HuH-7 (cell line): ENCODE measurements around the gene VPS26A.

Experiments used
- DNase-seq: peaks from one replicate; pipeline ENCODE4 v3.0.0; 2011; ENCODE audit warnings: low spot score

The VPS26A gene

DNA sequence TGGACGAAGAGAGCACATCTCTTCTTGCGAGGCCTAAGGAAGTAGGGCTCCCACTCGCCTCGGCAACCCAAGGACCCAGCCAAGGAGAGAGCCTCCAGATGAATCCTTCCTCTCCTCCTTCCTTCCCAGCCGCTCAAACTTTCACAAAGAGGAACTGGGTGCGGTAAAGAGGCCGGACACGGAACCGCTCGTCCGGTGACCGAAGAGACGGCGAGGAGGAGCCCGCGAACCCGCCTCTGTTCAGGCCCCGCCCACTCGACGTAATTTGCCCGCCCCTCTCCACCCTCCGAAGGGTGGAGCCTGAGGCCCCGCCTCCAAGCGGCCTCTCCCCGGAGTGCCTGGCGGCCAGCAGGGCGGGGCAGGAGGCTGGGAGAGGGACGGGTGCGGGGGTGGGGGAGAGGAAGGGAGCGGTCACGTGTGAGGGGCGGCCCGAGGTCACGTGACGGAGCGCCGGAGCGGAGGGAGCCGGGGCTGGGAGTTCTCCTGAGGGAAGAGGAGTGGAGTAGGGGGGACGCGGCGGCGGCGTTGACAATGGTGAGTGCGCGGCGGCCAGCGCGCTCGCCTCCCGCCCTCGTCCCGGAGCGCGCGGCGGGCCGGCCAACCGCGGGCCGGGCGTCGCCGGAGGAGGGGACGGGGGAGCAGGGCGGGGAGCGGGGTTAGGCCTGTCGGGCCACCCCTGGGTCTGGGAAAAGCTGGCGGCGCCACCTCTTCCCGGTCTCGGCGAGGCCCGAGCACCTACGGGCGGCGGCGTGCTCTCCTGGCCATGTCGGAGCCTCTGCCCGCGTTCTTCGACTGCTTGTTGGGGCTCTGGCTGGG lies at the start of gene VPS26A:
Gene VPS26A (plus strand): TSS at position 432 of the 816 bp plus-strand sequence. CDS start 100 bp downstream, at position 532.
- peak; percentile 90 for DNase-seq

DNA sequence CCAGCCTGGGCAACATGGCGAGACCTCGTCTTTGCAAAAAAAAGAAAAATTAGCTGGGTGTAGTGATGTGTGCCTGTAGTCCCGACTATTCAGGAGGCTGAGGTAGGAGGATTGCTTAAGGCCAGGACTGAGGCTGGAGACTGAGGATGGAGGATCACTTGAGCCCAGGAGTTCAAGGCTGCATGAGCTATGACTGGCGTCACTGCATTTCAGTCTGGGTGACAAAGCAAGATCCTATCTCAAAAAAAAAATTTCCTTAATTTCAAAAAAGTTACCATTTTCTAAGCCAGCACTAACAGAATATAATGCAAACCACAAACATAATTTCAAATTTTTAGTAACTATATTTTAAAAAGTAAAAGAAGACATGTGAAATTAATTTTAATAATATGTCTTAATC lies 49.4 kb upstream of the VPS26A start:
- DNase-seq = no peak

DNA sequence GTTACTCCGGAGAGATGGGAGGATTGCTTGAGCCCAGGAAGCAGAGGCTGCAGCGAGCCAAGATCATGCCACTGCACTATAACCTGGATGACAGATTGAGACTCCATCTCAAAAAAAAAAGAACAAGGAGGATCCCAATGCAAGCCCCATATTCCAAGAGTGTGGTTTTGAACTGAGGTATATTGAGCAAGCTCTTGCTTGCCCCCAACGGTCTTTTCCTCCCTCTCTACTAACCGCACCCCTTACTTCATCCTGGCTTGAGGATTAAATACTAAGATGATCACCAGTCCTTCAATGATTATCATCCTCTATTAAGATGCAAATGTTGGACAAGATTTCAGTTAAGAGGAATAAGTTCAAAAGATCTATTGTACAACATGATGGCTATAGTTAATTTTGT lies 48.5 kb upstream of the VPS26A start:
- DNase-seq = no peak

DNA sequence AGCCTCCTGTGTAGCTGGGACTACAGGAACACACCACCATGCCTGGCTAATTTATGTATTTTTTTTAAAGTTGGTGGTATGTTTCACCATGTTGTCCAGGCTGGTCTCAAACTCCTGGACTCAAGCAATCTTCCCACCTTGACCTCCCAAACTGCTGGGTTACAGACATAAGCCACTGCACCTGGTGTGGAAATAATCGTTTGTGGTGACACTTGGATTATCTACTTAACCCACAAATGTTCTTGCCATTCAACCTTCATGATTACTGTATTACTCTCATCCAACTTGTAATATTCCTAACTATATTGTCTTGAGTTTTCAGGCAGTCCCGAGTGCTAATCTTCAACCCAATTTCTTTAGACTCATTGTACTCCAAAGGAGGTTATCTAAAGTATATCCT lies 45.7 kb upstream of the VPS26A start:
- no peak for DNase-seq

DNA sequence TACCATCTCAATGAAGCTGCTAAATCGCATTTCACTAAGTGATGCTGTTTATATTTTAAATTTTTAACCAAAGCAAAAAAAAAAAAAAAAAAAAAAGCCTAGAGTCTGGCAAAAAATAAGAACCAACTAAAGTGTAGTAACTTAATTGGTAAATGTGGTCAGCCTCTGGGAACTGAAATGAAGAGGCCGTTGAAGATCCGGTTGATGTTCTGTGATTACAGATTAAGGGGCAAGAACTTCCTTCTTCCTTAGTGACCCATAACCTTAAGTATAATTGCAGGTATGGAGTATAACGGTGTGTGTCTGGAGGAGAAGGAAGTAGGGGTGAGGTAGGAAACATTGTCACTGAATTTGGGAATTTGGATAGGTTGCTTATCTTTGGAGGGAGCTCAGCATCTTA lies 43.8 kb upstream of the VPS26A start:
- DNase-seq = no peak

DNA sequence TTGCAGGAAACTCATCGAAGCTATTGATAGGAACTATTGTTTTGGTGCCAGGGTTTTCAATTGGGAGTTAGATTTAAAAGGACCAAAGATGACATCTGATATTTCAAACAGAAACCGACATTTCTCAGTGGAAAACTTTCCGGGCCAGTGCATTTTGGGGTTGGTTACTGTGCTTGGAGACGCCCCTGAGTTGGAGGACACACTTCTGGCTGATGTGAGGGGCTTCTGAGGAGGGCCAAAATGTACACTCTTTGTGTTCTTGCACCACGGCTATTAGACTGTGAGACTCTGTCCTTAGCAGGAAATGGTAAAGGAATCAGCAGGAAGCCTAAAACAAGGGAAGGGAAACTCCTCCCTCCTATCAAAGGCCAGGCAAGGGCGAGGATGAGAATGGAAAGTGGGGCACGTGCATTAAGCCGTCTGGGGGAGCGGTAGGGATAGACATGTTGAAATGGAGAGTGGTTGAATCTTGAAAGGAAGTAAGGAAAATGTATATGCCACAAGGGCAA lies 37.9 kb upstream of the VPS26A start:
- DNase-seq = no peak

DNA sequence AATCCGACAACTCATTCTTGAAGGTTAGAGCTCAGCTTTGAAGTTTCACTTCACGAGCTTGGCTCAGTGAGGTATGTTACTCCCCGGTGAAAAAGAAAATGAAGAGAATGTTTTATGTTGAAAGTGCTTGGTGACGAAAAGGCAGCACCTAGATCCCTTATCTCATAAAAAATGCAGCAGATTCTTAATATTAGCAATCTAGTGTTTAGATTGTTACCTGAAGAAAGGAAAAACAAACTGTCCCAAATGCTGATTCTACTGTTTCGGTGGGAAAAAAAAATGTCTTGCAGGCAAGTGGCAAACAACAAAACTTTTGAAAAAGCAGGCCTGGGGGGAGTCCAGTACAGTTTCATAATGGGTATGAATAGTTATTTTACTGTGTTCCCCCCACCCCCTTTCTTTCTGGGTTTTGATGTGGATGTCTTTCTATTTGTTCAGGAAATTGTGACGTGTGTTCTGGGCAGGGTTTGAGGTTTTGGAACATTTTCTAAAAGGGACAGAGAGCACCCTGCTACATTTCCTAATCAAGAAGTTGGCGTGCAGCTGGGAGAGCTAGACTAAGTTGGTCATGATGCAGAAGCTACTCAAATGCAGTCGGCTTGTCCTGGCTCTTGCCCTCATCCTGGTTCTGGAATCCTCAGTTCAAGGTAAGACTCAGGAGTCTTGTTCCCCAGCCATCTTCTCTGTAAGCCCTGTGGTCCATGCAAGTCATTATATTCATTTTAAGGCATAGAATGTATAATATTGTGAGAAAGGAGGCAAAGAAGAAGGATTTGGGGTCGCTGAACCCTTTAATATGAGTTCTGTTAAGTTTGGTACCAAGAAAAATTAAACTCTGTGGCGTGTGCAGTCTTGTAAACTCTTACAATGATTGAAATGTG lies 36.1 kb upstream of the VPS26A start, which contains the start of gene SRGN:
Gene SRGN (plus strand): TSS at position 514 of the 881 bp plus-strand sequence. CDS start 55 bp downstream, at position 569.
- DNase-seq = no peak

DNA sequence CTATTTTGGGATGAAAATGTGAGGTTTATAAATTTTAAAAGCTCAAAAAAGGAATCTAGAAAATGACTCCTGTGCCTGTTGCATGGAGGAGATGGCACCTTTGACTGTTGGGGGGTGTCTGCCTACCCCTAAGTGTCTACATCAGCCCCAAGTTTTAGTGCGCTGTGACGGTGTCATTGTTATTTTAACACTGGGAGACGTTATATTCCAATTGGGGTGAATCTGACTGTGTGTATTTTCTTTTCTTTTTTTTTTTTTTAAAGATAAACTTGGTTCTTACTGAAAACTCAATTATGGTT lies 35.6 kb upstream of the VPS26A start:
- no peak for DNase-seq

DNA sequence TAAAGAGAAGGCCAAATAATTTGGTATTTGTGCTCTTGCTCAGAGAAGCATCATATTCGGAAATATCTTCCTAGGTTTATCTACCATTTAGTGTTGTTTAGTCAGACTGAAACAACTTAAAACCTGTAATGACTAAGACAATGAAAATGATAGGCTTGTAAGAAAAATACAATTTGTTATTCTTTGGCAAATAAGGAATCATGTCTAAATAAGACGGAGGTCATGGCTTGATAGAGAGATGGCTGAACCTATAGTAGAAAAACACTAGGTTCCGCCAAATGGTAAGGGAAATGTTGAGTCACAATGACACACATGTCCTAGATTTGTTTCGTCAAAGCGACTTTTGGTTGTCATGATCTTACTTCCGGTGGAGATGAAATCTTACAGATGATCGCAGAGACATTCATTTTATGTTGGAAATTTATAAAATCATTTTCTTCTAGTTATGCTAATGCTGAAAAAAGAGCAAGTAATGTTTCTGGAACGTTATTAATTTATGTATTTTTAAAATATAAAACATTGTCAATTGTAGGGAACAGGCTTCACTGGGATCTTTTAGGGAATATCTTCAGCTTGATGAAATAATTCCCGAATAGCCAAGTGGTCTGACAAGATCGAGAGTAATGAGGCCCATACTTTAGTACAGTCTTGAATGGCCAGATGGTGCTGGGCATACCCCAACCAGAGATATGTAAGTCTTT lies 35.0 kb upstream of the VPS26A start:
- DNase-seq = no peak

DNA sequence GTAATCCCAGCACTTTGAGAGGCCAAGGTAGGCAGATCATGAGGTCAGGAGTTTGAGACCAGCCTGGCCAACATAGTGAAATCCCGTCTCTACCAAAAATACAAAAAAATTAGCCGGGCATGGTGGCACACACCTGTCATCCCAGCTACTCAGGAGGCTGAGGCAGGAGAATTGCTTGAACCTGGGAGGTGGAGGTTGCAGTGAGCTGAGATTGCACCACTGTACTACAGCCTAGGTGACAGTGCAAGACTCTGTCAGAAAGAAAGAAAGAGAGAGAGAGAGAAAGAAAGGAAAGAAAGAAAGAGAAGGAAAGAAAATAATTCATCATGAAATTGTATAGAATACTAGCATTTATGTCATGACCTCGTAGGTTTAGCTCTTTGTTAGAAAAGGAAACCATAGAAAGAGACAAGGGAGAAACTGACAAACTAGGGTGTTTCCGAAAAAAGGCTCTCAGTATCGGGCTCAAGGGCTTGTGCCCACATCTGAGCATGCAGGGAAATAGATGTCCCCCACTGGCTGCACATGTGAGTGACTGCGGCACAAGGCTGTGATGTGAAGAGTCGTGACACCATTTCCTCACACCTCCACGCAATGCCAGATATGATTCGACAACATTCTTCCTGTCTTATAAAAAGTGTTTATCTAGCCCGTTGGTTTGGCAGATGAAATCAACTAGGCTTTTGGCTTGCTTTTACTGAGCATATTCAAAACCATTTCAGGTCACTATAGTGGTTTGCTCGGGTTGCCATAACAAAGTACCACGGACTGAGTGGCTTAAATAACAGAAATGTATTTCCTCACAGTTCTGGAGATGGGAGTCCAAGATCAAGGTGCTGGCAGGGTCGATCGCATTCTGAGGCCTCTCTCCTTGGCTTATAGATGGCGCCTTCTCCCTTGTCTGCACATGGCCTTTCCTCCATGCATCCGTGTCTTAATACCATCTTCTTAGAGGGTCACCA lies 34.1 kb upstream of the VPS26A start:
- DNase-seq = no peak

DNA sequence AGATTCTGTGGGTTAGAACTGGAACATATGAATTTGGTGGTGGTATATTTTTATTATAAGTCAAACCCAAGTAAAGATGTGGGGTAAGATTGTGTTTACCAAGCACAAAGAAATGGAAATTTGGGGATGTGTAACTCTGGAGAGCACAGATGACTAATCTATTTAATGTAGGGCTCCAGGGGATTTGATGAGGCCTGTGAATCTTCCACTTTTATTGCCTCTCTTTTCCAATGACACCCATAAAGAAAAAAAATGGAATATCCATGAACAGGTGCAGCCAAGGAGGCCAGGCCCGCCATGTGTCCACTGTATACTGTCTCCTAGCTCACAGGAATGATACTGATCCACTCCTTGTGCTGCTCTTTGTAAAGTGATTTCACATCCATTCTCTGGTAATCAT lies 33.3 kb upstream of the VPS26A start:
- DNase-seq = no peak

DNA sequence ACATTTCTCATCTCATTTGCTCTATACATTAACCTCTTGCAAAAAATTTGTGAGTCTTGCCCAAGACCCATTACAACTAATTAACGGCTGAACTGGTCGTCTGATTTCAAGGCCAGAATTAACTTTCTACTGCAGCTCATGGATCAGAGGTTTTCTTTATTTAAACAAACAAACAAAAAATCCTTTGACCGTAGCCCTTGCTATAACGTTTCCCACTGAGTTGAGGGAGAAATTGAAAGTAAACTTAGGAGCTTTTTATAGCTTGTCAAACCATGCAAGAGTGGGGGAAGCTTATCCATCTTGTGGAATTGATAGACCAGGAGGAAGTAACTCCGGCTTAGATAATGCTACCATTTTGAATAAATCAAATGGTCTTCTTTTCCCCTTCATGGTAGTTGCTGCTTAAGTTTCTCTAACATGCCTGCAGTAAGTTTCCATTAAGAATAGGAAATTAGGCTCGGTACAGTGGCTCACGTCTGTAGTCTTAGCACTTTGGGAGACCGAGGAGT lies 32.8 kb upstream of the VPS26A start:
- no peak for DNase-seq

DNA sequence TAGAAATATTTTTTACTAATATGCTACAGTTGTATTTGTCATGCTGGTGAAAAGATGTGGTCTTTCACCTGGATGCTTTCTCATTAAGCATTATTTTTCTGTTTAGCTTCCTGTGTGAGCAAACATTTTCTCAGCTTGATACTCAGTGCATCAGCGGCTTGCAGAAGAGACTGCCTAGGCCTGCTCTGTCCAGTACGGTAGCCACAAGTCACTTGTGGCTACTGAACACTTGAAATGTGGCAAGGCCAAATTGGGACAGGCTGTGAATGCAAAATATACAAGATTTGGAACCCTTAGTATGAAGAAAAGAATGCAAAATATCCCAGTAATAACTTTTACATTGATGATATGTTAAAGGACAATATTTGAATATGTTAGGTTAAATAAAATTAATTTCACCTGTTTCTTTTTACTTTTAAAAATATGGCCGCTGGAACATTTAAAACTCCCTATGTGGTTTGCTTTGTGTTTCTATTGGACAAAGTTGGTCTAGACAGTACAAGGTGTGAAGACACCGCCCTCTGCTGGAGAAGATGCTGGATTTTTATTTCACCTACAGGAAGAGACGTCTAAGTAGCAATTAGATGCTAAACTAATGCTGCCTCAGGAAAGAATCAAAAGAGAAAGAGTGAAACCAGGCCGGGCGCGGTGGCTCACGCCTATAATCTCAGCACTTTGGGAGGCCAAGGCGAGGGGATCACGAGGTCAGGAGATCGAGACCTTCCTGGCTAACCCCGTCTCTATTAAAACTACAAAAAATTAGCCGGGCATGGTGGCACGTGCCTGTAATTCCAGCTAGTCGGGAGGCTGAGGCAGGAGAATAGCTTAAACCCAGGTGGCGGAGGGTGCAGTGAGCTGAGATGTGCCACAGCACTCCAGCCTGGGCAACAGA lies 30.8 kb upstream of the VPS26A start:
- DNase-seq = peak; percentile 44

DNA sequence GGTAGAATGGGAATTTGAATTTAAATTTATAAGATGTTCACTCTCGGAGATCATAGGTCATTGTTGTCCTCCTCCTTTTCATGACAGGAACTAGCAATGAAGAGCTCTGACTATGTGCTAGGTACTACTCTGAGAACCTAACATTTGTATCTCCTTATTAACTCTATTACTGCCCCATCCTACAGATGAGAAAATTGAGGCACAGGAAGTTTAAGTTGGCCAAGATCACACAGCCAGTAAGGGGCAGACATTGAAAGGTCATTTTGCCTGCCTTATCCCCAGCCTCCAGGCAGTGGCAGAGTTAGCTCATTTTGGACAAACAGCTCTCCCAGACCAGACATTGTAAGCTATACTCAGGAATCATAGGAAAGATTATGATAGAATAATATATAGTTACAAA lies 30.0 kb upstream of the VPS26A start:
- DNase-seq = peak; percentile 10

DNA sequence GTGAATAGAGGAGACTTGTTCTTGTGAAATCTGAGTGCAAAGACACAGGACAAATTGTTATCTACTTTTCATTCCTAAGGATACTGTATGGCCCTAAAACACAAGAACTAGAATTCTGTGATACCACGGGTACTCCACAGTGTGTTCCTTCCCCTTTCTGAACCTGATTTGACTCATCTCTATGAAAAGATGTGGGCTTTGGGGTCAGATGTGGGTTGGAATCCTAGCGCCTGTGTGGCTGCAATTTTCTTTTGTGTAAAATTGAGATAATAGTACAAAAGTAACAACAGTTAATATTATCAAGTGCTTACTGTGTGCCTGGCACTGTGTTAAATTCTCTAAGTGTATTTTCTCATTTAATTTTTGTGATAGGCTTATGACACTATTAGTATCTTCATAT lies 27.9 kb upstream of the VPS26A start:
- DNase-seq = no peak

DNA sequence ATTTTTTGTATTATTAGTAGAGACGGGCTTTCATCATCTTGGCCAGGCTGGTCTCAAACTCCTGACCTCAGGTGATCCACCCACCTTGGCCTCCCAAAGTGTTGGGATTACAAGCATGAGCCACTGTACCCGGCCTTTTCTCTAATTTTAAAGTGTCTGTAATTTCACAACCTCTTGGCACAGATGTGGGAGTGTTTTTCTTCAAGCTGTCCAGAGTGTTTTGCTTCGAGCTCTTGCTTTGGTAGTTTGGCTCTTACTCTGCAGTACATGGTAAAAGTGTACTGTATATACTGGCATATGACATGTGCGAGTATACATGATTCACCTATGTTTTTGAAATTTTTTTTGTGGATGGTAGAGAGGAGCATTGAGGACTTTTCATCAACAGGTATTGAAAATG lies 26.2 kb upstream of the VPS26A start:
- DNase-seq = no peak

DNA sequence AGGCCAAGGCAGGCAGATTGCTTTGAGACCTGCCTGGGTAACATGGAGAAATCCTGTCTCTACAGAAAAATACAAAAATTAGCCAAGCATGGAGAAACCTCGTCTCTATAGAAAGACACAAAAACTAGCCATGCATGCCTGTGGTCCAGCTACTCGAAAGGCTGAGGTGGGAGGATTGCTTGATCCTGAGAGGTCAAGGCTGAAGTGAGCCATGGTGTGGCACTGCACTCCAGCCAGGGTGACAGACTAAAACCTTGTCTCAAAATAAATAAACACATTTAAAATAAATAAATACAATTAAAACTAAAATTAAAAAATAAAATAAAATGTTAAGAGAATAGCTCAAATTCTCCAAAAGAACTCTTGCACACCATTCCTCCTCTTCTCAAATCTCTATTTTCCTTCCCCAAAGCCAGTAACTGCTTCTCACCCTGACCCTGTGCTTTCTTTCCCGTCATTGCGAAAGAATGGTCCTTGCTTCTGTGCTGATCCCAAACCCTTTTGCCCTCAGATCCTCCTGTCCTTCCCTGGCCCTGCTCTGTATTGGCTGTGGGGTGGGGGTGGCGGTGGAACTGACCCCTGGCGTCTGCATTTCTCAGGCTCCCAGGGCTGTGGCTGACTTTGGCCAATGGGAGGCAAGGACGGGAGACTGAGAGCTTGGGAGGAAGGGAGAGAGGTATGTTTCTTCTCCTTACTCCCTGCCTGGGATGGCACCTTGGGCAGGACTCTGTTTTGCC lies 23.7 kb upstream of the VPS26A start:
- DNase-seq = no peak

DNA sequence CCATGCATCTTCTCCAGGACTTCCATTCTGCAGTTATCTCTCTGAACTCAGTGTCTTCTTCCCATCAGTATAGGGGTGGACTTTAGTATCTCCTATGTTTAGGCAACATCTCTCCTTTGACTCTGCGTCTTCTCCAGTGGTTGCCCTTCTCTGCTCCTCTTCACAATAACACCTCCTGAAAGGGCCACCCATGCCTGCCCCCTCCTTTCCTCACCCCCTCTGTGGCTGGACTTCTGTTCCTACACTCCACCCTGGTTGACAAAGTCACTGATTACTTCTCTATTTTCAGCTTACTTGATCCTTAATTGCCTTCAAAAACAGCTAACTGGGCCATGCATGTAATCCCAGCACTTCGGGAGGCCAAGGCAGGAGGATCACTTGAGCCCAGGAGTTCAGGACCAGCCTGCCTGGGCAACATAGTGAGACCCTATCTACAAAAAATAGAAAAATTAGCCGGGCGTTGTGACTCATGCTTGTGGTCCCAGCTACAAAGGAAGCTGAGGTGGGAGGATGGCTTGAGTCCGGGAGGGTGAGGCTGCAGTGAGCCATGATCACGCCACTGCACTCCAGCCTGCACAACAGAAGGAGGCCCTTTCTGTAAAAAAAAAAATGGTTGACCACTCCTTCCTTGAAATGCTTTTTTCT lies 22.4 kb upstream of the VPS26A start:
- no peak for DNase-seq

DNA sequence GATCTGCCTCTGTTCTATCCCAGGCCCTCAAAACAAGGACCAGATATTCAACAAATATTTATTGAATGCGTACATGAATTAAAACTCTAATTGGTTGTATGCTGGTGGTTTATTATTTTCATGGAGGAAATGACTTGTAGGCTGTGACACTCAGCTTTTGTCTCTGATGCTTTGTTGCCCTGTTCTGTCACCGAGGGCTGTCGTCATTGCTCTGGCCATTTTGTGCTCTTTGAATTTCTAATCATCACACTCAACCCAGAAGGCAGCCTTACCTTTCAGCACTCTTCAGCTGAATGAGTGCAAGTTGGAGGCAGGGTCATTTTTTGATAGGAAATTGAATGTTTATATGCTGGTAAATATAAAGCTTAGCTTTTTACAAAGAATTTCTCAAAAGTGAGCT lies 21.5 kb upstream of the VPS26A start:
- no peak for DNase-seq
